ENCODE data around the gene OTUB1. TPM values are rescaled to one million over a fixed set of nuclear protein-coding genes. Genes with fewer than 3 reads are reported as not detected.
"Not testable (repeated sequence)": the region's sequence is repeated elsewhere in the genome, so short reads cannot be mapped to it uniquely, and the experiment has no call there.

Gene OTUB1
- 30.7 and 36.9 TPM in 2 replicates for total RNA-seq (2014; rRNA removed; shearing (Covaris generic))

DNA sequence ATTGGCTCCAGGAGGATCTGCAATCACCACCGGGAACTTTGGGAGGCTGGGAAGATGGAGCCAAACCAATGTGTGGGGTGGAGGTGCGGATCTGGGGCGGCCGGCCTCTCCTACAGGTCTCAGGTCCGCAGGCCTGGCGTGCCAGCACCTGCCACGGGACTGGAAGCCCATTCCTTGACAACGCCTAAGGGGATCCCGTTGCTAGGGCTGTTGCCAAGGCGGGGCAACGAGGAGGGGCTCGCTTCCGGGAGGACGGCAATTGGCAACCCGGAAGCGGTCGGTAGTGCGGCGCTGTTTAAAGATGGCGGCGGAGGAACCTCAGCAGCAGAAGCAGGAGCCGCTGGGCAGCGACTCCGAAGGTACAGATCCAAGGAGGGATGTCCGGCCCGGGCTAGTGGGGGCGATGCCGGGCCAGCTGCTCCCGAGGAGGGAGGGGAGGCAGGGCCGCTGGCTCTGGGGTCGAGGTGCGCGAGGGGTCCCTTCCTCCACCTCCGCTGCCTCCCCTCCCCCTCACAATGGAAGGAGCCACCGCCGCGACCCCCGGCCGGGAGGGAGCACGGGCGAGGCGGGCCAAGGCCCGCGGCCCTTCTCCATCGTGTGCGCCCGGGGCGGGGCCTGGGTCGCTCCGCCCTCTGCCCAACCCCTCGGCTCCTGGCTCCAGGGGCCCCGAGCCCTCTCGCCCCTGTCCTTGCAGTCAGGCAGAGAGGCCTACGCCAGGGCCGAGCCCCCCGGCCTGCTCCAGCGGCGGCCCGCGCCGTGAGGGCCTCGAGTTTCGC is at the start of gene OTUB1:
OTUB1 (plus strand) TSS at position 283 of the 776 bp plus-strand sequence; CDS start at position 302, 19 bp downstream.
- DNase-seq (ENCODE audit: low read depth) = peak; percentile 94

- peak; percentile 49 for DNase-seq (ENCODE audit: low read depth)
Observed at GRCh38 chr11:63937713-63938478, 48.3 kb upstream of the OTUB1 start.

DNA sequence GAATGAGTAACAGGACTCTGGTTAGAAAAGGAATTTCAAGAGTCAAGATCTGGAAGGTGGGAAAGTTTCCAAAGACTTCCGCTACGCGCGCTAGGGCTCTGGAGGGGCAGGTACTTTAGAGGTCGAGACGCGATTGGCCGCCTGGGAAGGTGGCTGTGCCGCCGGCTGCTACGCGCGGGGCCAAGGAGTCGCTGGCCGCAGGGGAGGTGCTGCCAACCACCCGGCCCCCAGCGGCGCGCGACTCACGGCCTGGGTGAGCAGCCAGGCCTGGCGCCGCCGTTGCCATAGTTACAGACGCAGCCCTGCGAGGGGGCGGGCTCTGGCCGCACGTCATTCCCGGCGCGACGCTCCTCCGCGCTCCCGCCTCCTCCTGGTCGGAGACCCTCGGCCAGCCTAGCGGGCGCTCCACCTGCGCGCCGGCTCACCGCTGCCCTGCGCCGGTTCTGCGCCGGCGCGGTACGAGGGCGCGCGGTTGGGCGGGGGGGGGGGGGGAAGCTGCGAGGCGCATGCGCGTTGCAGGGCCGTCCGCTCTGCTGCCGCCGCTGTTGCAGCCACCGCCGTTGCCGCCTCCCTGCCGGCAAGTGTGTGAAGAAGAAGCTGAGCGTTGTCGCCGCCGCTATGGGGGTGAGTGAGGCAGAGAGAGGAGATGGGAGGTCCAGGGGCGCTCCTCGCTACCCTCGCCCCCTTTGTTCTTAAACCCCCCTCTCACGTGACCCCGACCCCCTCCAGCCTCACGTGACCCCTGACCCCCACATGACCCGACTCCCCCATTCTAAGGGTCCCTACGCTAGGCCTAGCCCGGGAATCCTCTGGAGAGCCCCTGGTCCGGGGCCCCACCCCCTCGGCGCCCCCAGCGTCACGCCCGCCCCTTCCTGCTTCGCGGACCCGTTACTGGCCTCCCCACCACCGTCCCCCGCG is 47.5 kb upstream of the OTUB1 start, which contains the start of gene NAA40:
NAA40 (plus strand) TSS at position 524 of the 918 bp plus-strand sequence; CDS start at position 619, 95 bp downstream.
- peak; percentile 99 for DNase-seq (ENCODE audit: low read depth)

DNA sequence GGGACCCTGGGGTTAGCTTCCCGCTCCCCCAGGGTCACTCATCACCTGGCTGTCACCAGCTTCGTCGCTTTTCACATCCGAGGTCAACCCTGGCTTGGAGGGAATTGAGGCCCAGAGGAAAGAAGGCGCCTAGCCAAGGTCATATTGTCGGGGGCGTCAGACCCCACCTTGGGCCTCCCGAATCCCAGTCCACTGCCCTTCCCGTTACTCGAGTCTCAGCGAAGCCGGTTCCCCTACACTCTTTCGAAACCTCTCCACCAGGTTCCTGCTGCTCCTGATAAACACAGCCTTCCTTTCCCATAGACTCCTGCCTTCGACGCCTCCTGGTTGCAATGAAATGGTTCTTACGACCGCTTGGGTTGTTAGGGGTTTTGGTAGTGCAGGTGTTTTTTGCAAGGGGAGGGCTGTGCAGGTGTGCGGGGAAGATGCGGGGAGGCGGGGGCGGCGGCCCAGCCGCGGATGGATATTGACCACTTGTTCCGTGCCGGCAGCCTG is 46.8 kb upstream of the OTUB1 start:
- no peak for DNase-seq (ENCODE audit: low read depth)

GRCh38 chr11:63940786-63941185 is 45.5 kb upstream of the OTUB1 start:
- DNase-seq (ENCODE audit: low read depth) = no peak

DNA sequence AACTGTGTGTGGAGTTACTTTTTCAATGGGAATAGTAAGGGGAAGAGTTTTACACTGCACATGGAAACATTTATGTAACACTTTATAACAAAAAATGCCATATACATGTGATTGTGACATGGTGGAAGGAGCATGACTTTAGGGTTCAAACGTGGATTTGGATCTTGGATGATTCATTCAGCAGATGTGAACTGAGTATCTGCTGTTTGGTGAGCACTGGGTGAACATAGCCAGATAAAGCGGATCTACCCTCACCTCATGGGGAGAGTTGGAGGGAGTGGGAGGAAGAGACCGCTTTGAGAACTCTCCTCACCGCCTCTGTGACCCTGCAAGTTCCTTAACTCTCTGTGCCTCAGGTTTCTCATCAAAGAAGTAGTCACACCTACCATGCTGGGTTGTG is 44.3 kb upstream of the OTUB1 start:
- no peak for DNase-seq (ENCODE audit: low read depth)

DNA sequence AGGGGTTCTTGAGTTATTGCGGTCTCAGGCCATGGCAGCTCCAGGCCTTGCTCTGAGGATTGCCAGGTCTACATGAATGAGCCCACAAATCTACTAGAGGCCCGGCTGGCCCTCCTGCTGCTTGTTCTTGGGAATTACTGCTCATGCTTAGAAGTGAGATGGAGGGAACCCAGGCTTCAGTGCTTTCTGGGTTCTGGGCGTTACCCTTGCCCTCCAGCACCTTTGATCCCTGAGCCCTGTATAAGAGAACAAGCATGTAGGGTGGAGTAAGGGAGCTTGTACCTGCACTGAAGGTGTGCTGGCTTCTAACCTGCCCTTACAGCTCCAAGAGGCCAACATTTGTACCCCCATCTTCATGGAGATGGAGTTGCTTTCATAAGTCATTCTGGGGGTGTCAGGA is 43.4 kb upstream of the OTUB1 start:
- DNase-seq (ENCODE audit: low read depth) = no peak

DNA sequence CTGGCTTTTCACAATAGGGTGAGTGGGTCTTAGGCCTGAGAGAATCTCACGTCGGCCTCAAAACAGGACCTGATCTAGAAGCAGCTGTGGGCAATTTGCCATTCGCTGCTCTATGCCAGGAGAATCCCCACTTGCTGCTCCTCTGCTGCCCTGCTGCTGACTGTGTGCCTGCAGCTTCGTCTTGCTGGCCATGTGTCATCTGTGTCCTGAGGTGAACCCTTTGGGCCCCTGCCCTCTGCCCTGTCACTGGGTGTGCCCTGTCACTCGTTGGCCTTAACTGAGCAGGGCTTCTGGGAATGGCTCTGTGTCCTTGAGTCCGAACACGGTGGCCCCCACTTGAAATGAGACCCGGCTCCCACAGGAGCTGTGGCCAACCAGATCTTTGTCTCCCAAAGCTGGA is 41.3 kb upstream of the OTUB1 start:
- DNase-seq (ENCODE audit: low read depth) = no peak

DNA sequence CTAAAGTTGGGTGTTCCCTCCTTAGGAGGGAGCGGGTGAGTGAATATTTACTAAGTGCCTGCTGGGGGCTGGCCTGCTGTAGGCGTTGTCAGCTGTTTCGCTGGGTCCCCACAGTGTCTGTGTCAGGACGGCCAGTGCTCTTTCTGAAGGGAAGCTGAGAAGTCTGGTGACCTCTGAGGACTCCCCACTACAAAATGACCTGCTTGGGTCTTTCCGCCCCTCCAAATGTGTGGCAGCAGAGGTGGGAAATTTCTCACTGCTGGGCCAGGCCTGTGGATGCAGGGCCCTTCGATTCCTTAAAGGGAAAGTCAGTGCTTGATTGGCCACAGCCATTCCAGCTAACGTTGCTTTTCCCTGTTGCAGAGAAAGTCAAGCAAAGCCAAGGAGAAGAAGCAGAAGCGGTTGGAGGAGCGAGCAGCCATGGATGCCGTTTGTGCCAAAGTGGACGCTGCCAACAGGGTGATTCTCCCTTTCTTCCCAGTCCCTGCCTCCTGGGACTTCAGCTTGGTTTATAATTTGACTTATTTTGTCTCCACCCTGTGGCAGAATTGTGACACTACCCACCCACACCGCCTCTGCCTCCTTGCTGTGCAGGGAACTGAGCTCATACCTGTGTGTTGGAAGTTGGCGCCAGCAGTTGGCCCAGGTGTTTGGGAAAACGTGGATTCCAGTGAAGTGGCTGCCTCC is 40.6 kb upstream of the OTUB1 start:
- DNase-seq (ENCODE audit: low read depth) = peak; percentile 59

GRCh38 chr11:63951779-63952536 is 34.3 kb upstream of the OTUB1 start:
- DNase-seq (ENCODE audit: low read depth) = no peak

DNA sequence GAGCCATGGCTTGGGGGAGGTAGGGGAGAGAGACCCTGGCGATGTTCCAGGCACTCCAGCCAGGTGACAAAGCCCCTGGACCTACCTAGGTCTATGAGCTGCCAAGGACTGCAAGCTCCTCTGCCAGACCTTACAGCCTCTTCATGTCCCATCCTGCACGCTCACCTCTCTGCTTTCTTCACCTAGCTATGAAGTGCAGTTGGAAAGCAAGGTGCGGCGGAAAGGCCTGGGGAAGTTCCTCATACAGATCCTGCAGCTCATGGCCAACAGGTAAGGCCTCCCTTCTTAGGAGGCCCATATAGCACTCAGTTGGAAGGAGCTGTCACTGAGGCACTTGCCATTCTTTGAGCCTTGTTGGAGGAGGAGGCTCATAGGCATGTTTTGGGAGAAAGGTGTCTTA is 33.7 kb upstream of the OTUB1 start:
- no peak for DNase-seq (ENCODE audit: low read depth)

- DNase-seq (ENCODE audit: low read depth) = no peak
Observed at GRCh38 chr11:63958008-63958407, 28.2 kb upstream of the OTUB1 start.

DNA sequence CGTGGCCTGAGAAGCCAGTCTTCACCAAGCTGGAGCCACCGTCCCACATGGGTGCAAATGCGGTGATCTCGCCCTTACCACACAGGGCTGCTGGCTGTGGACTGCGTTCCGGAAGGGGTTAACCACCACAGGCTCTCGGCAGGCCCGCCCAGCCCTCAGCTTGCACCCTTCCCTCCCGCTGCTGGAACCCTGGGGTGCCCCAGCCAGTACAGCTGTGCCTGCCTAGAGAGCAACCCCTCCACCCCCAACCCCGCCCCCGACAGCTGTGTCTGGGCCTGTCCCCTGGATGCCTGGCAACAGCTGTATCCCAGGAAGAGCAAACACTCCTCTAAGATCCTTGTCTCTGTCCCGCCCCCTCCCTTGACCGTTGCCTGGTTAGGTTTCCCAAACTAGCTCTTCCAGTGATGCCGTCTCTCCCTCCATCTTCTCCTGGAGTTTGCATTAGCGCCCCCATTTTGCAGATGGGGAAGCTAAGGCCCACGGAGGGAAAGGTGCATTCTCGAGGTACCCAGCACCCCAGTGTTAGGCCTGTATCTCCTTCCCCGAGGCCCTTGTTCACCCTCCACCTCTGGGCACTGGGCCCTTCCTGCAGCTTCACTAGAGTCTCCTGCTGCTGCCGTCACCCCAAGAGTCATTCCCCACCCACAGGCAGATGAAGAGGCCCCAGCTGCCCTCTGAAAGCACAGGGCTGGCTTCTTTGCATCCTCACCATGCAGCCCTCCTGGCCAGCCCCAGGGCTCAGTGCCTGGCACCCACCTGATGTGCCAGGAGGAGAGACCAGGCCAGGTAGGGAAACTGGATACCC is 24.4 kb upstream of the OTUB1 start:
- DNase-seq (ENCODE audit: low read depth) = peak; percentile 53

DNA sequence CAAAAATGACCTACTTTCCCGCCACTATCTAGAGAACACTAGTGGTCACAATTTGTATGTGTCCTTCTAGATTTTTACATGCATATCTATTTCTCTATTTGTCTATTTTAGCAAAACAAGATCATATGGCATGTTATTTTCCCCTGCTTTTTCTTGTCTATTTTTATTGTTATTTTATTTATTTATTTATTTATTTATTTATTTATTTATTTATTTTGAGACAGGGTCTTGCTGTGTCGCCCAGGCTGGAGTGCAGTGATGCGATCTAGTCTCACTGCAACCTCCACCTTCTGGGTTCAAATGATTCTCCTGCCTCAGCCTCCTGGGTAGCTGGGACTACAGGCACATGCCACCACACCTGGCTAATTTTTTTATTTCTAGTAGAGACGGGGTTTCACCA is 22.3 kb upstream of the OTUB1 start:
- DNase-seq (ENCODE audit: low read depth) = not testable (repeated sequence)

DNA sequence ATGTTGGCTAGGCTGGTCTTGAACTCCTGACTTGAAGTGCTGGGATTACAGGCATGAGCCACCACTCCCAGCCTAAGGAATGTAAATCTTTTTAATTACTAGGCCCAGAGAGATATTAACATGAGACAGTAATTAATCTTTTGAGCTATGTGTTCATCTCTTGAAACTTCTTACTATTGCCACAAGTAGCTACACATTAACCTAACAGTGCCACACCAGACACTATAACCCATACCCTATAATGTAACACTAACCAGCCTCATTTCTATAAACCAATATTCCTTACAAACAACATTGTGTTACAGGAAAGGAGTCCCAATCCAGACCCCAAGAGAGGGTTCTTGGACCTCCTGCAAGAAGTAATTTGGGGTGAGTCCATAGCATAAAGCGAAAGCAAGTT is 19.8 kb upstream of the OTUB1 start:
- no peak for DNase-seq (ENCODE audit: low read depth)

DNA sequence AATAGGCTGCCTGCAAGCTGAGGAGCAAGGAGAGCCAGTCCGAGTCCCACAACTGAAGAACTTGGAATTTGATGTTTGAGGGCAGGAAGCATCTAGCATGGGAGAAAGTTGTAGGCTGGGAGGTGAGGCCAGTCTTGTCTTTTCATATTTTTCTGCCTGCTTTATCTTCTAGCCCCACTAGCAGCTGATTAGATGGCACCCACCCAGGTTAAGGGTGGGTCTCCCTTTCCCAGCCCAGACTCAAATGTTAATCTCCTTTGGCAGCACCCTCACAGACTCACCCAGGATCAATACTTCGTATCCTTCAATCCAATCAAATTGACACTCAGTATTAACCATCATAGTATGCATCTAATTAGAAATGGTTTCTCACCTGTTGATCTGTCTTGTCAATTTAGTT is 16.8 kb upstream of the OTUB1 start:
- no peak for DNase-seq (ENCODE audit: low read depth)

GRCh38 chr11:63970902-63971301 is 15.3 kb upstream of the OTUB1 start:
- no peak for DNase-seq (ENCODE audit: low read depth)

DNA sequence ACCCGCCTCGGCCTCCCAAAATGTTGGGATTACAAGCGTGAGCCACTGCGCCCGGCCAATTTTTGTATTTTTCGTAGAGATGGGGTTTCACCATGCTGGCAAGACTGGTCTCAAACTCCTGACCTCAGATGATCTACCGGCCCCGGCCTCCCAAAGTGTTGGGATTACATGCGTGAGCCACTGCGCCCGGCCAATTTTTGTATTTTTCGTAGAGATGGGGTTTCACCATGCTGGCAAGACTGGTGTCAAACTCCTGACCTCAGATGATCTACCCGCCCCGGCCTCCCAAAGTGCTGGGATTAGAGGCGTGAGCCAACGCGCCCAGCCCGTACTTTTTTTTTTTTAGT is 12.4 kb upstream of the OTUB1 start:
- DNase-seq (ENCODE audit: low read depth) = not testable (repeated sequence)
